B cell (primary cell): Measurements from ENCODE around the gene ADGRA1. TPM values are rescaled to one million over a fixed set of nuclear protein-coding genes. Genes with fewer than 3 reads are reported as not detected.

Experiments used
- ATAC-seq: fragments of 200-7000 bp; cut with Tn5 transposase; one replicate; pipeline ENCODE4 v1.10.0; 2021; ENCODE audit warnings: low read depth, mild to moderate bottlenecking, moderate number of reproducible peaks, moderate library complexity
- CTCF ChIA-PET: fragments of 350-600 bp; sonication (Branson Sonifier 250); formaldehyde crosslinking; loops from one replicate; lab custom pipeline; 2021; ENCODE audit warnings: antibody characterized with exemption, inconsistent platforms; lab: Charles Lee
- POLR2A ChIA-PET: fragments of 350-600 bp; sonication (Branson Sonifier 250); formaldehyde crosslinking; loops from one replicate; lab custom pipeline; 2021; ENCODE audit warnings: antibody characterized with exemption; lab: Charles Lee
- DNase-seq: peaks from one replicate; pipeline ENCODE4 v3.0.0; 2013
- H2AFZ ChIP-seq: 2 replicates; pipeline ENCODE4 v1.6.1; 2012; ENCODE audit warnings: mild to moderate bottlenecking, low read depth, low read length; ENCODE audit not compliant: insufficient read depth, poor library complexity, severe bottlenecking
- H3K27ac ChIP-seq, 2 donors: 1 replicate in 1 of 2; 2 replicates in 1 of 2; pipeline ENCODE4 v1.5.1; 2012 to 2013; ENCODE audit warnings: low read length in 2 of 2, mild to moderate bottlenecking in 2 of 2, moderate library complexity in 1 of 2
- H3K27me3 ChIP-seq, 4 experiments: fragments of 200-600 bp in 1 of 4; sonication (generic) in 1 of 4; replicated peaks in 1 of 4; 1 replicate in 2 of 4; 2 replicates in 2 of 4; pipeline versions ENCODE4 v1.6.1 to v1.7.0; 2013 to 2016; ENCODE audit warnings: low read length in 3 of 4, mild to moderate bottlenecking in 2 of 4, mixed read lengths in 1 of 4, moderate library complexity in 1 of 4; ENCODE audit not compliant: insufficient read depth in 4 of 4, control insufficient read depth in 3 of 4; ENCODE audit errors: control extremely low read depth in 1 of 4
- H3K36me3 ChIP-seq, 2 experiments: replicated peaks in 1 of 2; 1 replicate in 1 of 2; 2 replicates in 1 of 2; pipeline versions ENCODE4 v1.6.1 to v1.7.1; 2013; ENCODE audit warnings: low read length in 1 of 2; ENCODE audit not compliant: insufficient read depth in 2 of 2, control insufficient read depth in 1 of 2; ENCODE audit errors: control extremely low read depth in 1 of 2, extremely low read depth in 1 of 2
- H3K4me1 ChIP-seq, 2 donors: fragments of 200-600 bp in 1 of 2; sonication (generic) in 1 of 2; 1 replicate in 1 of 2; 2 replicates in 1 of 2; pipeline versions ENCODE4 v1.5.1 to v1.6.1; 2013 to 2017; ENCODE audit warnings: low read length in 2 of 2; ENCODE audit not compliant: control insufficient read depth in 2 of 2, insufficient read depth in 2 of 2
- H3K4me2 ChIP-seq: replicated peaks from 2 replicates; pipeline ENCODE3; 2012; ENCODE audit warnings: mild to moderate bottlenecking, low read depth, low read length; ENCODE audit not compliant: poor library complexity, severe bottlenecking
- H3K4me3 ChIP-seq, 5 experiments: fragments of 200-600 bp in 1 of 5; sonication (generic) in 1 of 5; 1 replicate in 3 of 5; 2 replicates in 2 of 5; pipeline versions ENCODE4 v1.5.1 to v1.7.0; 2011 to 2016; ENCODE audit warnings: low read length in 4 of 5, mild to moderate bottlenecking in 4 of 5, low read depth in 2 of 5, control low read depth in 1 of 5, moderate library complexity in 1 of 5; ENCODE audit not compliant: insufficient read depth in 1 of 5; ENCODE audit errors: control extremely low read depth in 1 of 5, extremely low read depth in 1 of 5
- H3K79me2 ChIP-seq: fragments of 200-600 bp; sonication (generic); one replicate; pipeline ENCODE4 v1.6.0; 2016; ENCODE audit warnings: low read length; ENCODE audit not compliant: control insufficient read depth, insufficient read depth
- H3K9ac ChIP-seq: fragments of 200-600 bp; sonication (generic); 2 replicates; pipeline ENCODE4 v1.6.1; 2017; ENCODE audit warnings: mild to moderate bottlenecking, low read length, moderate library complexity
- H3K9me3 ChIP-seq, 3 donors: one replicate each; pipeline versions ENCODE4 v1.6.1 to v1.7.1; 2013; ENCODE audit warnings: low read length in 2 of 3; ENCODE audit not compliant: control insufficient read depth in 2 of 3, insufficient read depth in 1 of 3; ENCODE audit errors: control extremely low read depth in 1 of 3
- H4K20me1 ChIP-seq: 2 replicates; pipeline ENCODE4 v1.6.0; 2012; ENCODE audit warnings: mild to moderate bottlenecking, low read length; ENCODE audit not compliant: insufficient read depth, control insufficient read depth, poor library complexity, severe bottlenecking
- H3K27ac Mint-ChIP-seq: one replicate; pipeline ENCODE4 v1.8.0; 2021; ENCODE audit warnings: mixed read lengths
- H3K27me3 Mint-ChIP-seq: one replicate; pipeline ENCODE4 v1.8.0; 2021; ENCODE audit warnings: mixed read lengths
- H3K4me1 Mint-ChIP-seq: one replicate; pipeline ENCODE4 v1.8.0; 2021; ENCODE audit warnings: mixed read lengths
- H3K4me3 Mint-ChIP-seq: one replicate; pipeline ENCODE4 v1.8.0; 2021; ENCODE audit warnings: mixed read lengths
- H3K9me3 Mint-ChIP-seq: one replicate; pipeline ENCODE4 v1.8.0; 2022; ENCODE audit warnings: mixed read lengths; ENCODE audit not compliant: insufficient read depth
- EZH2 ChIP-seq: IDR thresholded peaks from 2 replicates; pipeline ENCODE4 v1.6.1; 2012; ENCODE audit warnings: borderline replicate concordance, low read depth, mild to moderate bottlenecking, moderate library complexity, low read length; ENCODE audit not compliant: insufficient read depth, poor library complexity, severe bottlenecking
- WGBS: methylation state at CpG from one replicate; pipeline ENCODE4 v1.1.5; 2013; ENCODE audit warnings: missing lambda C conversion rate; ENCODE audit not compliant: insufficient coverage; 5-methylcytosine and 5-hydroxymethylcytosine counted together
- intact Hi-C: fragments of 100-400 bp; cut with micrococcal nuclease; formaldehyde crosslinking; loops from one replicate; pipeline ENCODE4 v1.10.0; 2022
- polyA plus RNA-seq: library from polyadenylated mRNA; depleted of rRNA; stranded (reverse); fragments of >200 nt; gene quantifications from 2 replicates; pipeline ENCODE4 v1.2.3, GENCODE V29; 2012
- total RNA-seq, 2 donors: library from RNA; stranded (reverse); fragments of 120-200 nt in 1 of 2; gene quantifications; 1 replicate in 1 of 2; 2 replicates in 1 of 2; pipeline versions ENCODE4 v1.2.3 to v1.2.4, GENCODE V29; 2013 to 2022
- TF ChIP-seq, protein P1 (sequence below): fragments of 200-600 bp; IDR thresholded peaks from one replicate; pipeline ENCODE4 v1.8.0; 2022; ENCODE audit warnings: antibody characterized with exemption, mild to moderate bottlenecking

ADGRA1 gene
- total and polyA plus RNA-seq, 2 donors (not counting 1 experiment from before 2014, with no cell fraction given) = not detected

DNA sequence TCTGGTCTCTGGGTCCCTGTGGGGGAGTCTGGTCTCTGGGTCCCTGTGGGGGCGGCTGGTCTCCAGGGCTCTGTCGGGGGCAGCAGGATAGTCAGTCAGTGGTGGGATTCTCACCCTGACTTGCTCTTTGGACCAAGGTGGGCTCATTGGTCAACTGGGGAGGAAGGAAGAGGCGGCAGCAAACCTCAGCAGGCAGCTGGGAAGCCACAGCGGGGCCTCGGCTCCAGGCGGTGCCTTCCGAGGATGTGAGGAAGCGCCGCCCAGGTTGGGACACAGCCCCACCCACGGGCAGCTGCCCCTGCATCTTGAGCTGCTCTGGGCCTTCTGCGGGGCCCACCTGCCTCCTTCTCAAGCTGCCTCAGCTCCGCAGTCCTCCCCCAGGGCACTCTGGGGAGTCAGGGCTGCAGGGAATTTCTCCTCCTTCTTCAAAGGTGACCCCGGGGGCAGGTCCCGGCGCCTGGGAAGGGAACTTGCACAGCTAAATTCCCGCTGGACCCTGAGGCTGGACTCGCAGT lies 51.9 kb downstream of the ADGRA1 start:
- H4K20me1 ChIP-seq = no peaks in the 10 kb centered on the region

DNA sequence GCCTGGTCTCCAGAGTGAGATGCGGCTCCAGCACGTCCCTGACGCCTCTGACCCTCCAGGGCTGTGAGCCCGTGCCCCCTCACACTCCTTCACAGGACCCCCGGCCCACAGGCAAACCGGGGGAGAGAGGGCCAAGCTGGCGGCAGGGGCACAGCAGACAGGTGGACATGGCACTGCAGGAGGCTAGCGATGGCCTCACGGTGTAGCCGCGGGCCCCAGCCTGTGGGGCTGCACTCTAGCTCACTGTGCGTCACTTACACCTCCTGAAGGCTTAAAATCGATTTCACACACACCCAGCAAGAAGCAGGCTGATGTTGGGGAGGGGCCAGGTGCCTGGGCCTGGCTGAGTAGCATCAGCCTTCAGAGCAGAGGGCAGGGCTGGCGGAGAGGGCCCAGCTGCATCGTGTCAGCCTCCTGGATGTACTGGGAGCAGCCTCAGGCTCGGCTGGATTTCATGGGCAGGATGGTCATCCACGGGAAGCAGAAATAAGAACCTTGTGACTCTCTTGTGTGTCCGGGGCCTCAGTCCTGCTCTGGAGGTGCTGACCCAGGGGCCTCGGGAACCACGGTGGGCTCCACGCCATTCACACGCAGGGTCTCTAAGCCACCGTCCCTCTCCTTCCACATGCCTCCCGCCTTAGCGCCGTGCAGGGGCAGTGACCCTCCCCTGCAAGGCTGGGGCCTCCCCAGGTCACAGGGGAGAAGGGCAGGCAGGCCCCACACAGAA lies 52.9 kb downstream of the ADGRA1 start:
- Histone ChIP-seq H3K9ac (no peak overlapping the region), H3K27me3 (peaks cover 0 to 22% (median 0%) of the 10 kb centered on the region in 4 experiments), H3K4me1 (no peaks in the 10 kb centered on the region), H3K36me3 (no peaks in the 10 kb centered on the region), H3K79me2 (no peaks in the 10 kb centered on the region), H2AFZ (no peak overlapping the region), H3K4me2 (no peak overlapping the region), H3K27ac (no peak overlapping the region), H4K20me1 (no peaks in the 10 kb centered on the region), H3K4me3 (no peak overlapping the region), H3K9me3 (no peaks in the 10 kb centered on the region)
- Mint-ChIP-seq H3K9me3 (no peaks in the 10 kb centered on the region), H3K4me3 (no peak overlapping the region), H3K27ac (no peak overlapping the region), H3K27me3 (peaks cover 22% of the 10 kb centered on the region), H3K4me1 (peaks cover 6% of the 10 kb centered on the region)
- TF ChIP-seq, protein P1, sequence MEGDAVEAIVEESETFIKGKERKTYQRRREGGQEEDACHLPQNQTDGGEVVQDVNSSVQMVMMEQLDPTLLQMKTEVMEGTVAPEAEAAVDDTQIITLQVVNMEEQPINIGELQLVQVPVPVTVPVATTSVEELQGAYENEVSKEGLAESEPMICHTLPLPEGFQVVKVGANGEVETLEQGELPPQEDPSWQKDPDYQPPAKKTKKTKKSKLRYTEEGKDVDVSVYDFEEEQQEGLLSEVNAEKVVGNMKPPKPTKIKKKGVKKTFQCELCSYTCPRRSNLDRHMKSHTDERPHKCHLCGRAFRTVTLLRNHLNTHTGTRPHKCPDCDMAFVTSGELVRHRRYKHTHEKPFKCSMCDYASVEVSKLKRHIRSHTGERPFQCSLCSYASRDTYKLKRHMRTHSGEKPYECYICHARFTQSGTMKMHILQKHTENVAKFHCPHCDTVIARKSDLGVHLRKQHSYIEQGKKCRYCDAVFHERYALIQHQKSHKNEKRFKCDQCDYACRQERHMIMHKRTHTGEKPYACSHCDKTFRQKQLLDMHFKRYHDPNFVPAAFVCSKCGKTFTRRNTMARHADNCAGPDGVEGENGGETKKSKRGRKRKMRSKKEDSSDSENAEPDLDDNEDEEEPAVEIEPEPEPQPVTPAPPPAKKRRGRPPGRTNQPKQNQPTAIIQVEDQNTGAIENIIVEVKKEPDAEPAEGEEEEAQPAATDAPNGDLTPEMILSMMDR = no peak
- no peak for TF ChIP-seq EZH2
- ATAC-seq = no peak
- ChIA-PET POLR2A (no interaction called here), CTCF (no interaction called here)
- intact Hi-C loops = loop anchor here (10.0 kb wide), 1 partner anchor 134 kb away; the partner anchor contains the start of gene ADAM8
- WGBS = 86% methylated on average over 23 of the region's 26 CpGs
- peak; percentile 12 for DNase-seq

More for the DNA sequence above, 51.9 kb downstream of the ADGRA1 start:
- POLR2A ChIA-PET = no interaction called here
- no peaks in the 10 kb centered on the region for H3K36me3 ChIP-seq
- DNase-seq (no peak), ATAC-seq (no peak)
- H3K79me2 ChIP-seq = no peaks in the 10 kb centered on the region
- no peak overlapping the region for H3K9ac ChIP-seq
- peaks cover 3 to 6% of the 10 kb centered on the region in 2 donors for H3K4me1 ChIP-seq
- no peaks in the 10 kb centered on the region for H3K9me3 Mint-ChIP-seq
- no peak overlapping the region for H3K4me3 Mint-ChIP-seq
- no peaks in the 10 kb centered on the region for H3K9me3 ChIP-seq
- TF ChIP-seq EZH2 = no peak
- TF ChIP-seq, protein P1 = no peak
- no peak overlapping the region for H3K27ac ChIP-seq
- intact Hi-C loops = loop anchor here (10.0 kb wide), 1 partner anchor 135 kb away; the partner anchor contains the start of gene ADAM8
- no peak overlapping the region for H3K4me3 ChIP-seq
- H3K4me2 ChIP-seq = no peak overlapping the region
- H3K4me1 Mint-ChIP-seq = peaks cover 12% of the 10 kb centered on the region
- H2AFZ ChIP-seq = no peak overlapping the region
- 36% methylated on average over 17 of the region's 17 CpGs for WGBS
- H3K27ac Mint-ChIP-seq = no peak overlapping the region
- H3K27me3 ChIP-seq = peaks cover 0 to 15% (median 0%) of the 10 kb centered on the region in 4 experiments
- peaks cover 17% of the 10 kb centered on the region for H3K27me3 Mint-ChIP-seq
- CTCF ChIA-PET = no interaction called here
